BE2C (cell line): ENCODE data around the gene KAZN.

Source experiments
- DNase-seq: peaks from one replicate; pipeline ENCODE4 v3.0.0-alpha.2; 2020
- H3K27me3 ChIP-seq: fragments of 250-450 bp; sonication (Bioruptor Pico); 2 replicates; pipeline ENCODE4 v1.5.1; 2020; ENCODE audit warnings: mild to moderate bottlenecking
- H3K36me3 ChIP-seq: fragments of 250-450 bp; sonication (Bioruptor Pico); 2 replicates; pipeline ENCODE4 v1.5.1; 2020; ENCODE audit warnings: mild to moderate bottlenecking
- H3K4me1 ChIP-seq: fragments of 250-450 bp; sonication (Bioruptor Pico); 2 replicates; pipeline ENCODE4 v1.5.1; 2020
- H3K4me3 ChIP-seq: 2 replicates; pipeline ENCODE4 v1.5.1; 2011; ENCODE audit warnings: low read depth, low read length
- H3K9me3 ChIP-seq: fragments of 250-450 bp; sonication (Bioruptor Pico); 2 replicates; pipeline ENCODE4 v1.5.1; 2020
- CTCF ChIP-seq: IDR thresholded peaks from 2 replicates; pipeline ENCODE4 v1.5.1; 2012; ENCODE audit warnings: mild to moderate bottlenecking, low read depth, low read length

Gene KAZN

DNA sequence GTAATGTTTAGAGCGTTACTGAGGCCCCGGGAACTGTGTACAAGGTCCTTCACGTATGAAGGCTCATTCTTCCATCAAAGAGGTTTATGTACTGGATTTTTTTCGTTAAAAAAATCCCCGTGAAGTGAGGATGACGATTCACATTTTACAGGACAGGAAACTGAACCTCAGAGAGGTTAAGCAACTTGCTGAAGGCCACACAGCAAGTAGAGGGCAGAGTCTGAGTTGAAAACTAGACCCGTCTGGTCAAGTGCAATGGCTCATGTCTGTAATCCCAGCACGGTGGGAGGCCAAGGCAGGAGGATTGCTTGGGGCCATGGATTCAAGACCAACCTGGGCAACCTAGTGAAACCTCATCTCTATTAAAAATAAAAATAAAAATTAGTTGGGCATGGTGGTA lies 140.2 kb downstream of the KAZN start:
- DNase-seq, result no peak
- Histone ChIP-seq H3K36me3 (no peaks in the 10 kb centered on the region), H3K9me3 (no peaks in the 10 kb centered on the region), H3K4me1 (no peaks in the 10 kb centered on the region), H3K27me3 (no peaks in the 10 kb centered on the region), H3K4me3 (no peak overlapping the region)
- no peak for TF ChIP-seq CTCF

- H3K9me3 ChIP-seq, result no peaks in the 10 kb centered on the region
- no peak overlapping the region for H3K4me3 ChIP-seq
- DNase-seq, result no peak
- no peak for TF ChIP-seq CTCF
- H3K36me3 ChIP-seq, result no peaks in the 10 kb centered on the region
- no peaks in the 10 kb centered on the region for H3K27me3 ChIP-seq
- no peaks in the 10 kb centered on the region for H3K4me1 ChIP-seq
Observed at GRCh38 chr1:14739082-14739832, 140.8 kb downstream of the KAZN start.

- Histone ChIP-seq H3K36me3 (no peaks in the 10 kb centered on the region), H3K9me3 (no peaks in the 10 kb centered on the region), H3K4me3 (no peak overlapping the region), H3K4me1 (no peaks in the 10 kb centered on the region), H3K27me3 (no peaks in the 10 kb centered on the region)
- no peak for DNase-seq
- TF ChIP-seq CTCF, result no peak
Observed at GRCh38 chr1:14740016-14740415, 141.5 kb downstream of the KAZN start.

GRCh38 chr1:14741082-14741481 lies 142.6 kb downstream of the KAZN start:
- Histone ChIP-seq H3K27me3 (no peaks in the 10 kb centered on the region), H3K4me3 (no peak overlapping the region), H3K4me1 (no peaks in the 10 kb centered on the region), H3K9me3 (no peaks in the 10 kb centered on the region), H3K36me3 (no peaks in the 10 kb centered on the region)
- no peak for DNase-seq
- TF ChIP-seq CTCF, result no peak

- no peak for DNase-seq
- no peaks in the 10 kb centered on the region for H3K27me3 ChIP-seq
- H3K36me3 ChIP-seq, result no peaks in the 10 kb centered on the region
- H3K4me1 ChIP-seq, result no peaks in the 10 kb centered on the region
- no peaks in the 10 kb centered on the region for H3K9me3 ChIP-seq
- no peak overlapping the region for H3K4me3 ChIP-seq
- no peak for TF ChIP-seq CTCF
Observed at GRCh38 chr1:14741532-14741931, 143.0 kb downstream of the KAZN start.

DNA sequence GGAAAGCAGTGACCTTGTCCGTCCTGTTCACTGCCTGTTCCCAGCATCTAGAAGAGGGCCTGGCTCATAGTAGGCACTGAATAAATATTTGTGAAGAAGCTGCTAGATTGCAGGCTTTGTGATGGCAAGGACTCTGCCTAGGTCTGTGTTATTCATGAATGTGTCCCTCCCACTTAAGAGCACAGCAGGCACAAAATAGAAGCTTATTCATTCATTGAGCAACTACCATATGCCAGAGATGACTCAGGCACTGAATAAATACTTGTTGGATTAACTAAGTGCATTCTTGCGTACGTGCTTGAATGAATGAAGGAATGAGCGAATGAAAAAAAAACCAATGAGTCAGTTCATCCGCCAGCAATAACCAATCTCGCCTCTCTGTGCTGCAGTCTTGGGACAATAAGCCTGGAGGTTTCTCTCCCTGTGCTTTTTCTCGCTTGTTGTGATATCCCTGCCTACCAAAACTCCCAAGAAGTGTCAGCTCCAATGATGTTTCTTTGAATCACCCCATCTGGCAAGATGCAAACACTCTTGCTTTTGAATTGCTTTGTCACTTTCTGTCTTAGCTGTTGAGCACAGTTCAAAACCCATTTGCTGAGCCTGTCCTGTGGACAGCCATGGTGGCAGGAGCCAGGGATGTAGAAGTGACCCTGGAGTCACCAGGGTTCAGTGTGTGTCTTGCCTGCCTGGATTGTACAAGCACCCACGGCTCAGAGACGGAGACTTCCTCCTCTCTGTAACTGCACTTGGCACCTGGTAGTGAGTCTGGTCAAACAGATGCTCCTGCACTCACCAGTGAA lies 143.9 kb downstream of the KAZN start:
- DNase-seq, result no peak
- no peaks in the 10 kb centered on the region for H3K4me1 ChIP-seq
- no peak for TF ChIP-seq CTCF
- no peaks in the 10 kb centered on the region for H3K9me3 ChIP-seq
- no peak overlapping the region for H3K4me3 ChIP-seq
- H3K27me3 ChIP-seq, result no peaks in the 10 kb centered on the region
- no peaks in the 10 kb centered on the region for H3K36me3 ChIP-seq
